ENCODE results near the gene CALB2. TPM values are rescaled to one million over a fixed set of nuclear protein-coding genes. Genes with fewer than 3 reads are reported as not detected.

The CALB2 gene
- total and polyA plus RNA-seq, 2 experiments from 2014 or later, result 2.4 to 4.2 TPM

DNA sequence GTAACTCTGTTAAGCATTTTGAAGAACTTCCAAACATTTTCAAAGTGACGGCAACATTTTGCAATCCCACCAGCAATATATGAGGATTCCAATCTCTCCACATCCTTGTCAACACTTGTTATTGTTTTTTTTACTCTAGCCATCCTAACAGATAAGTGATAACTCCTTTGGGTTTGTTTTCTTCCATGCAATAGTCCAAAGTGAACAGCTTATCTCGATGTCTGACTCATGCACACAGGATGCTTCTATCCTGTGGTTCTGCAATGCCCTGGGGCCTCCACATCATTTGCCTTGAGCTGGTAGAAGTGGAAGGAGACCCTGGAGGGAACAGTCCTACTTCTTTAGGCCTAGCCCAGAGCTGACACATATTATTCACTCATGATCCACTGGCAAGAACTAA lies 70.4 kb downstream of the CALB2 start (continued):
- TF ChIP-seq, protein P1, sequence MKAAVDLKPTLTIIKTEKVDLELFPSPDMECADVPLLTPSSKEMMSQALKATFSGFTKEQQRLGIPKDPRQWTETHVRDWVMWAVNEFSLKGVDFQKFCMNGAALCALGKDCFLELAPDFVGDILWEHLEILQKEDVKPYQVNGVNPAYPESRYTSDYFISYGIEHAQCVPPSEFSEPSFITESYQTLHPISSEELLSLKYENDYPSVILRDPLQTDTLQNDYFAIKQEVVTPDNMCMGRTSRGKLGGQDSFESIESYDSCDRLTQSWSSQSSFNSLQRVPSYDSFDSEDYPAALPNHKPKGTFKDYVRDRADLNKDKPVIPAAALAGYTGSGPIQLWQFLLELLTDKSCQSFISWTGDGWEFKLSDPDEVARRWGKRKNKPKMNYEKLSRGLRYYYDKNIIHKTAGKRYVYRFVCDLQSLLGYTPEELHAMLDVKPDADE (IDR thresholded peaks at IDR 0.05), result no peak
- TF ChIP-seq ZNF331 (CRISPR knock-in tag; IDR thresholded peaks at IDR 0.05; ENCODE audit: low read depth), result no peak
- TF ChIP-seq, protein P2, sequence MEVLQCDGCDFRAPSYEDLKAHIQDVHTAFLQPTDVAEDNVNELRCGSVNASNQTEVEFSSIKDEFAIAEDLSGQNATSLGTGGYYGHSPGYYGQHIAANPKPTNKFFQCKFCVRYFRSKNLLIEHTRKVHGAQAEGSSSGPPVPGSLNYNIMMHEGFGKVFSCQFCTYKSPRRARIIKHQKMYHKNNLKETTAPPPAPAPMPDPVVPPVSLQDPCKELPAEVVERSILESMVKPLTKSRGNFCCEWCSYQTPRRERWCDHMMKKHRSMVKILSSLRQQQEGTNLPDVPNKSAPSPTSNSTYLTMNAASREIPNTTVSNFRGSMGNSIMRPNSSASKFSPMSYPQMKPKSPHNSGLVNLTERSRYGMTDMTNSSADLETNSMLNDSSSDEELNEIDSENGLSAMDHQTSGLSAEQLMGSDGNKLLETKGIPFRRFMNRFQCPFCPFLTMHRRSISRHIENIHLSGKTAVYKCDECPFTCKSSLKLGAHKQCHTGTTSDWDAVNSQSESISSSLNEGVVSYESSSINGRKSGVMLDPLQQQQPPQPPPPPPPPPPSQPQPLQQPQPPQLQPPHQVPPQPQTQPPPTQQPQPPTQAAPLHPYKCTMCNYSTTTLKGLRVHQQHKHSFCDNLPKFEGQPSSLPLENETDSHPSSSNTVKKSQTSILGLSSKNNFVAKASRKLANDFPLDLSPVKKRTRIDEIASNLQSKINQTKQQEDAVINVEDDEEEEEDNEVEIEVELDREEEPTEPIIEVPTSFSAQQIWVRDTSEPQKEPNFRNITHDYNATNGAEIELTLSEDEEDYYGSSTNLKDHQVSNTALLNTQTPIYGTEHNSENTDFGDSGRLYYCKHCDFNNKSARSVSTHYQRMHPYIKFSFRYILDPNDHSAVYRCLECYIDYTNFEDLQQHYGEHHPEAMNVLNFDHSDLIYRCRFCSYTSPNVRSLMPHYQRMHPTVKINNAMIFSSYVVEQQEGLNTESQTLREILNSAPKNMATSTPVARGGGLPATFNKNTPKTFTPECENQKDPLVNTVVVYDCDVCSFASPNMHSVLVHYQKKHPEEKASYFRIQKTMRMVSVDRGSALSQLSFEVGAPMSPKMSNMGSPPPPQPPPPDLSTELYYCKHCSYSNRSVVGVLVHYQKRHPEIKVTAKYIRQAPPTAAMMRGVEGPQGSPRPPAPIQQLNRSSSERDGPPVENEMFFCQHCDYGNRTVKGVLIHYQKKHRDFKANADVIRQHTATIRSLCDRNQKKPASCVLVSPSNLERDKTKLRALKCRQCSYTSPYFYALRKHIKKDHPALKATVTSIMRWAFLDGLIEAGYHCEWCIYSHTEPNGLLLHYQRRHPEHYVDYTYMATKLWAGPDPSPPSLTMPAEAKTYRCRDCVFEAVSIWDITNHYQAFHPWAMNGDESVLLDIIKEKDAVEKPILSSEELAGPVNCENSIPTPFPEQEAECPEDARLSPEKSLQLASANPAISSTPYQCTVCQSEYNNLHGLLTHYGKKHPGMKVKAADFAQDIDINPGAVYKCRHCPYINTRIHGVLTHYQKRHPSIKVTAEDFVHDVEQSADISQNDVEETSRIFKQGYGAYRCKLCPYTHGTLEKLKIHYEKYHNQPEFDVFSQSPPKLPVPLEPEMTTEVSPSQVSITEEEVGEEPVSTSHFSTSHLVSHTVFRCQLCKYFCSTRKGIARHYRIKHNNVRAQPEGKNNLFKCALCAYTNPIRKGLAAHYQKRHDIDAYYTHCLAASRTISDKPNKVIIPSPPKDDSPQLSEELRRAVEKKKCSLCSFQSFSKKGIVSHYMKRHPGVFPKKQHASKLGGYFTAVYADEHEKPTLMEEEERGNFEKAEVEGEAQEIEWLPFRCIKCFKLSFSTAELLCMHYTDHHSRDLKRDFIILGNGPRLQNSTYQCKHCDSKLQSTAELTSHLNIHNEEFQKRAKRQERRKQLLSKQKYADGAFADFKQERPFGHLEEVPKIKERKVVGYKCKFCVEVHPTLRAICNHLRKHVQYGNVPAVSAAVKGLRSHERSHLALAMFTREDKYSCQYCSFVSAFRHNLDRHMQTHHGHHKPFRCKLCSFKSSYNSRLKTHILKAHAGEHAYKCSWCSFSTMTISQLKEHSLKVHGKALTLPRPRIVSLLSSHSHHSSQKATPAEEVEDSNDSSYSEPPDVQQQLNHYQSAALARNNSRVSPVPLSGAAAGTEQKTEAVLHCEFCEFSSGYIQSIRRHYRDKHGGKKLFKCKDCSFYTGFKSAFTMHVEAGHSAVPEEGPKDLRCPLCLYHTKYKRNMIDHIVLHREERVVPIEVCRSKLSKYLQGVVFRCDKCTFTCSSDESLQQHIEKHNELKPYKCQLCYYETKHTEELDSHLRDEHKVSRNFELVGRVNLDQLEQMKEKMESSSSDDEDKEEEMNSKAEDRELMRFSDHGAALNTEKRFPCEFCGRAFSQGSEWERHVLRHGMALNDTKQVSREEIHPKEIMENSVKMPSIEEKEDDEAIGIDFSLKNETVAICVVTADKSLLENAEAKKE (CRISPR knock-in tag; IDR thresholded peaks at IDR 0.05), result no peak
- TF ChIP-seq STAT1 (IDR thresholded peaks at IDR 0.05; ENCODE audit: unreplicated experiment), result no peak
- TF ChIP-seq EZH2 (IDR thresholded peaks at IDR 0.05; ENCODE audit: low read depth, unreplicated experiment), result no peak
- no peak for TF ChIP-seq JUNB (IDR thresholded peaks at IDR 0.05; ENCODE audit: unreplicated experiment)
- no peak for TF ChIP-seq CREB1 (CRISPR knock-in tag; IDR thresholded peaks at IDR 0.05; ENCODE audit: low read depth)

DNA sequence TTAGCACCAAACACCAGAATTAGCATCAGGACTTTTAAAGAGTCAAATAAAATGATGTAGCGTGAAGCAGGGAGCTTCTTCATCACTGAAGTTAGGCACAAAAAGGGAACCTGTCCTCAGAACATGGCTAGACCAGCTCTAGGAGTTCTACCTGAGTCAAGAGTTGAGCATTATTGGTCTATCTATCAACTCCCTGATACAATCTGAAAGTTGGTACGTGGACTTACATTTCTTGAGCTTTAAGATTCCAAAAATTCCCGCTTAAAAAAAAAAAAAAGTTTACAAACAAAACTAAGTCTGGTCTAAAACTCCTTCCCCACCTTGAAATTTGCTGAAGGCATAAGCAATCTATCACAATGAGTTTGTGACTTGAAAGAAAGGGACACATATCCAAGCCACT lies 71.1 kb downstream of the CALB2 start:
- Histone ChIP-seq H3K4me1 (ENCODE audit: insufficient read depth) (peaks cover 12% of the 10 kb centered on the region; the same call in 1 of the 2 replicates), H3K36me3 (ENCODE audit: insufficient read depth) (no peaks in the 10 kb centered on the region), H3K27me3 (ENCODE audit: insufficient read depth) (peaks cover 4% of the 10 kb centered on the region; the same call in 1 of the 2 replicates), H2AFZ (no peak overlapping the region), H3K27ac (ENCODE audit: low read depth) (no peak overlapping the region), H4K20me1 (replicated peaks; ENCODE audit: insufficient read depth) (no peaks in the 10 kb centered on the region), H3K4me3 (no peak overlapping the region), H3K79me2 (replicated peaks; ENCODE audit: insufficient read depth) (no peaks in the 10 kb centered on the region), H3F3A (replicated peaks; ENCODE audit: low read depth) (peaks cover 6% of the 10 kb centered on the region), H3K9me2 (ENCODE audit: insufficient read depth) (no peaks in the 10 kb centered on the region), H3K4me2 (no peak overlapping the region)
- no peak overlapping the region for H3K27ac Mint-ChIP-seq
- DNase-seq (ENCODE audit: low spot score) (no peak), ATAC-seq (no peak)
- peaks cover 7% of the 10 kb centered on the region; the same call in 2 of the 3 replicates for H3K4me1 Mint-ChIP-seq
- H3K4me3 Mint-ChIP-seq, result no peak overlapping the region
- peaks cover 3% of the 10 kb centered on the region; the same call in 2 of the 3 replicates for H3K9me3 Mint-ChIP-seq
- peaks cover 3% of the 10 kb centered on the region; the same call in 1 of the 3 replicates for H3K36me3 Mint-ChIP-seq (ENCODE audit: low read depth)
- H3K27me3 Mint-ChIP-seq (ENCODE audit: insufficient read depth, low read depth, poor library complexity), result peaks cover 20% of the 10 kb centered on the region
- TF ChIP-seq, protein P3, sequence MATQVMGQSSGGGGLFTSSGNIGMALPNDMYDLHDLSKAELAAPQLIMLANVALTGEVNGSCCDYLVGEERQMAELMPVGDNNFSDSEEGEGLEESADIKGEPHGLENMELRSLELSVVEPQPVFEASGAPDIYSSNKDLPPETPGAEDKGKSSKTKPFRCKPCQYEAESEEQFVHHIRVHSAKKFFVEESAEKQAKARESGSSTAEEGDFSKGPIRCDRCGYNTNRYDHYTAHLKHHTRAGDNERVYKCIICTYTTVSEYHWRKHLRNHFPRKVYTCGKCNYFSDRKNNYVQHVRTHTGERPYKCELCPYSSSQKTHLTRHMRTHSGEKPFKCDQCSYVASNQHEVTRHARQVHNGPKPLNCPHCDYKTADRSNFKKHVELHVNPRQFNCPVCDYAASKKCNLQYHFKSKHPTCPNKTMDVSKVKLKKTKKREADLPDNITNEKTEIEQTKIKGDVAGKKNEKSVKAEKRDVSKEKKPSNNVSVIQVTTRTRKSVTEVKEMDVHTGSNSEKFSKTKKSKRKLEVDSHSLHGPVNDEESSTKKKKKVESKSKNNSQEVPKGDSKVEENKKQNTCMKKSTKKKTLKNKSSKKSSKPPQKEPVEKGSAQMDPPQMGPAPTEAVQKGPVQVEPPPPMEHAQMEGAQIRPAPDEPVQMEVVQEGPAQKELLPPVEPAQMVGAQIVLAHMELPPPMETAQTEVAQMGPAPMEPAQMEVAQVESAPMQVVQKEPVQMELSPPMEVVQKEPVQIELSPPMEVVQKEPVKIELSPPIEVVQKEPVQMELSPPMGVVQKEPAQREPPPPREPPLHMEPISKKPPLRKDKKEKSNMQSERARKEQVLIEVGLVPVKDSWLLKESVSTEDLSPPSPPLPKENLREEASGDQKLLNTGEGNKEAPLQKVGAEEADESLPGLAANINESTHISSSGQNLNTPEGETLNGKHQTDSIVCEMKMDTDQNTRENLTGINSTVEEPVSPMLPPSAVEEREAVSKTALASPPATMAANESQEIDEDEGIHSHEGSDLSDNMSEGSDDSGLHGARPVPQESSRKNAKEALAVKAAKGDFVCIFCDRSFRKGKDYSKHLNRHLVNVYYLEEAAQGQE (IDR thresholded peaks at IDR 0.05; ENCODE audit: unreplicated experiment), result no peak
- no peak for TF ChIP-seq JUNB (IDR thresholded peaks at IDR 0.05; ENCODE audit: unreplicated experiment)
- TF ChIP-seq NANOG (IDR thresholded peaks at IDR 0.05; ENCODE audit: borderline replicate concordance), result no peak
- TF ChIP-seq STAT1 (IDR thresholded peaks at IDR 0.05; ENCODE audit: unreplicated experiment), result no peak
- no peak for TF ChIP-seq POLR2AphosphoS5 (IDR thresholded peaks at IDR 0.05; ENCODE audit: low read depth)
- TF ChIP-seq, protein P4, sequence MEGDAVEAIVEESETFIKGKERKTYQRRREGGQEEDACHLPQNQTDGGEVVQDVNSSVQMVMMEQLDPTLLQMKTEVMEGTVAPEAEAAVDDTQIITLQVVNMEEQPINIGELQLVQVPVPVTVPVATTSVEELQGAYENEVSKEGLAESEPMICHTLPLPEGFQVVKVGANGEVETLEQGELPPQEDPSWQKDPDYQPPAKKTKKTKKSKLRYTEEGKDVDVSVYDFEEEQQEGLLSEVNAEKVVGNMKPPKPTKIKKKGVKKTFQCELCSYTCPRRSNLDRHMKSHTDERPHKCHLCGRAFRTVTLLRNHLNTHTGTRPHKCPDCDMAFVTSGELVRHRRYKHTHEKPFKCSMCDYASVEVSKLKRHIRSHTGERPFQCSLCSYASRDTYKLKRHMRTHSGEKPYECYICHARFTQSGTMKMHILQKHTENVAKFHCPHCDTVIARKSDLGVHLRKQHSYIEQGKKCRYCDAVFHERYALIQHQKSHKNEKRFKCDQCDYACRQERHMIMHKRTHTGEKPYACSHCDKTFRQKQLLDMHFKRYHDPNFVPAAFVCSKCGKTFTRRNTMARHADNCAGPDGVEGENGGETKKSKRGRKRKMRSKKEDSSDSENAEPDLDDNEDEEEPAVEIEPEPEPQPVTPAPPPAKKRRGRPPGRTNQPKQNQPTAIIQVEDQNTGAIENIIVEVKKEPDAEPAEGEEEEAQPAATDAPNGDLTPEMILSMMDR (conservative IDR thresholded peaks at IDR 0.05; ENCODE audit: low read depth in 2 of 2), result no peak
